Osteocyte (in vitro differentiated cells): ENCODE measurements around the gene MAPRE2. TPM values are rescaled to one million over a fixed set of nuclear protein-coding genes. Genes with fewer than 3 reads are reported as not detected.

Experiments used
- DNase-seq: peaks from one replicate; pipeline ENCODE4 v3.0.0; 2021; ENCODE audit warnings: mixed read lengths; ENCODE audit not compliant: unreplicated experiment; ENCODE audit errors: extremely low spot score
- H3K27ac Mint-ChIP-seq: one replicate; pipeline ENCODE4 v1.8.0; 2021; ENCODE audit warnings: mild to moderate bottlenecking, mixed read lengths; ENCODE audit not compliant: unreplicated experiment
- H3K27me3 Mint-ChIP-seq: one replicate; pipeline ENCODE4 v1.8.0; 2021; ENCODE audit warnings: mixed read lengths; ENCODE audit not compliant: unreplicated experiment
- H3K36me3 Mint-ChIP-seq: one replicate; pipeline ENCODE4 v1.8.0; 2021; ENCODE audit warnings: mixed read lengths; ENCODE audit not compliant: unreplicated experiment
- H3K4me1 Mint-ChIP-seq: one replicate; pipeline ENCODE4 v1.8.0; 2021; ENCODE audit warnings: mixed read lengths; ENCODE audit not compliant: unreplicated experiment
- H3K4me3 Mint-ChIP-seq: one replicate; pipeline ENCODE4 v1.8.0; 2021; ENCODE audit warnings: mild to moderate bottlenecking, moderate library complexity, mixed read lengths; ENCODE audit not compliant: unreplicated experiment
- H3K9me3 Mint-ChIP-seq: one replicate; pipeline ENCODE4 v1.8.0; 2021; ENCODE audit warnings: mixed read lengths; ENCODE audit not compliant: unreplicated experiment
- total RNA-seq: library from RNA; stranded (reverse); gene quantifications from 2 replicates; pipeline ENCODE4 v1.2.1, GENCODE V29; 2021
- TF ChIP-seq, protein P1 (sequence below): fragments of 200-600 bp; sonication (generic); IDR thresholded peaks from 2 replicates; pipeline ENCODE4 v1.5.0; 2021; ENCODE audit warnings: antibody characterized with exemption, mild to moderate bottlenecking, moderate library complexity

Gene MAPRE2
- total RNA-seq, 1 donor from 2014 or later: 50.0 TPM

DNA sequence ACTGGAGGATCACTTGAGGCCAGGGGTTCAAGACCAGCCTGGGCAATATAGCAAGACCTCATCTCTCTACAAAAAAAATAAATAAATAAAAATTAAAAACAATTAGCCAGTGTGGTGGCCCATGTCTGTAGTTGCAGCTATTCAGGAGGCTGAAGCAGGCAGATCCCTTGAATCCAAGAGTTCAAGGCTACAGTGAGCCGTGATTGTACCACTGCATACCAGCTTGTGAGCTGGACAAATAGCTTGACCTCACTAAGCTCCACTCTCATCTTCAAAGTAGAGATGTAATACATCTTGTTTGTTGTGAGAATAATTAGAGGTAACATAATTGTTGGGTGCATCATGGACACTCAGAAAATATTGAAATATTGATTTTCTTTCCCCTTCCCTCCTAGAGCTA, 31.1 kb upstream of the MAPRE2 start:
- Mint-ChIP-seq H3K9me3 (no peaks in the 10 kb centered on the region), H3K4me1 (no peaks in the 10 kb centered on the region), H3K4me3 (no peak overlapping the region), H3K27ac (no peak overlapping the region), H3K27me3 (no peaks in the 10 kb centered on the region), H3K36me3 (no peaks in the 10 kb centered on the region)
- DNase-seq: no peak
- TF ChIP-seq, protein P1, sequence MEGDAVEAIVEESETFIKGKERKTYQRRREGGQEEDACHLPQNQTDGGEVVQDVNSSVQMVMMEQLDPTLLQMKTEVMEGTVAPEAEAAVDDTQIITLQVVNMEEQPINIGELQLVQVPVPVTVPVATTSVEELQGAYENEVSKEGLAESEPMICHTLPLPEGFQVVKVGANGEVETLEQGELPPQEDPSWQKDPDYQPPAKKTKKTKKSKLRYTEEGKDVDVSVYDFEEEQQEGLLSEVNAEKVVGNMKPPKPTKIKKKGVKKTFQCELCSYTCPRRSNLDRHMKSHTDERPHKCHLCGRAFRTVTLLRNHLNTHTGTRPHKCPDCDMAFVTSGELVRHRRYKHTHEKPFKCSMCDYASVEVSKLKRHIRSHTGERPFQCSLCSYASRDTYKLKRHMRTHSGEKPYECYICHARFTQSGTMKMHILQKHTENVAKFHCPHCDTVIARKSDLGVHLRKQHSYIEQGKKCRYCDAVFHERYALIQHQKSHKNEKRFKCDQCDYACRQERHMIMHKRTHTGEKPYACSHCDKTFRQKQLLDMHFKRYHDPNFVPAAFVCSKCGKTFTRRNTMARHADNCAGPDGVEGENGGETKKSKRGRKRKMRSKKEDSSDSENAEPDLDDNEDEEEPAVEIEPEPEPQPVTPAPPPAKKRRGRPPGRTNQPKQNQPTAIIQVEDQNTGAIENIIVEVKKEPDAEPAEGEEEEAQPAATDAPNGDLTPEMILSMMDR: no peak

DNA sequence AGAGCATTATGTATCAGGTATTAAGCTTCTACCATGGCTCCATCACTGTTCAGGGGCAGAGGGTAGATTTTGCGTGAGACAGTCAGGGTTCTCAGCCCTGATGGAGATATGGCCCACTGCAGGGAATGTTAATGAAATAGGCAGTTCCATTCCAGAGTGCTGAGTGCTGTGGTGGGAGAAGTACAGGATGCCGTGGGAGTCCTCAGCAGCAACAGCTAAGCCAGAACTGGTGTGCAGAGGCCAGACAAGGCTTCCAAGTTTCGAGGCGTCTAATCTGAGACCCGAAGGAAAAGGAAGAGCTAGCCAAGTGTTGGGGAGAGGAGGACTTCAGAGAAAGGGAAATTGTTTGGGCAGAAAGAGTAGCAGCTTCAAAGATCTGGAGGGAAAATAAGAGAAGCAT, 30.2 kb upstream of the MAPRE2 start:
- Mint-ChIP-seq H3K27me3 (no peaks in the 10 kb centered on the region), H3K9me3 (no peaks in the 10 kb centered on the region), H3K36me3 (no peaks in the 10 kb centered on the region), H3K27ac (no peak overlapping the region), H3K4me3 (no peak overlapping the region), H3K4me1 (no peaks in the 10 kb centered on the region)
- TF ChIP-seq, protein P1: no peak
- no peak for DNase-seq

DNA sequence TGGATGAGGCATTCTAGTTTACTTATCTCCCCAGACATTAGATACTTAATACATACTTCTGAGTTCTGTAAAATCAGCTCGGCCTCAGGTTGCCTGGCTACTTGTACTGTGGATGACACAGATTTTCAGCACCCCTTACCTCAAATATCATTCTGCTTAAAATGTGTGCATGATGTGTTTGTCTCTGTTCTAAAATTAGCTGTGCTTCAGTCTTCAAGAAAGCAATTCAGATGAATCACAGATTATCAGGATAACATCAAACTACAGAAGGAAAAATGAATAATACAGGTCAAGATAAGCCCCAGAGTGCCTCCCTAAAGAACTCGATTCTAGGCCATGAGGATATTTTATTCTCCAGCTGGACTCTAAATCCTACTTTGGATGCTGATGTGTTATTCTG, 21.3 kb upstream of the MAPRE2 start:
- Mint-ChIP-seq H3K36me3 (no peaks in the 10 kb centered on the region), H3K4me3 (no peak overlapping the region), H3K27me3 (no peaks in the 10 kb centered on the region), H3K9me3 (no peaks in the 10 kb centered on the region), H3K4me1 (peaks cover 8% of the 10 kb centered on the region), H3K27ac (no peak overlapping the region)
- TF ChIP-seq, protein P1: no peak
- DNase-seq: no peak

DNA sequence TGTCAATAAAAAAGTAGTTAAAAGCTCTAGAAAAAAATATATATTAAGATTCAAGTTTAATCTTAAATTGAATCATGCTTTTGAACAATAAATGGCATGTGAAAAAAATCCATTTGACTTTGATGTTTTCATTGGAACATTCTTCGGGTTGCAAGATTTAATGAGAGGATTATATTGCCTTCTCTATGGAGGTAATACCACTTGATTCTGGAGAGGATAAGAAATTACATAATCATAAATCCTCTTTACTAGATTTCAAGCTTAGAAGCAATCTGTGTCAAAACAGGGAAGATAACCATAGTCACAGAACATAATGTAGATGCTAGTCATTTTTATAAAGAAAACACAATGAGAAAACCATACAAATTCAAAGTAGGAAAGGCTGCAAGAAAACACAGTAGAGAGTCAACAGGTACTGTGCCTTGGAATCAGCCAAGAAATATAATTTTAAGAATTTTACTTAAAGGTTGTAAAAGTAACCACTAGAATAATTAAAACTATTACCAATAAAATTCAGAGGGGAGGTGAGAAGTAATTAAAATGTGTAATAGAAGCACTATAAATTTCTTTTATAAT, 18.7 kb upstream of the MAPRE2 start:
- Mint-ChIP-seq H3K4me1 (peaks cover 8% of the 10 kb centered on the region), H3K27me3 (no peaks in the 10 kb centered on the region), H3K27ac (no peak overlapping the region), H3K4me3 (no peak overlapping the region), H3K36me3 (no peaks in the 10 kb centered on the region), H3K9me3 (no peaks in the 10 kb centered on the region)
- no peak for DNase-seq
- TF ChIP-seq, protein P1: no peak

DNA sequence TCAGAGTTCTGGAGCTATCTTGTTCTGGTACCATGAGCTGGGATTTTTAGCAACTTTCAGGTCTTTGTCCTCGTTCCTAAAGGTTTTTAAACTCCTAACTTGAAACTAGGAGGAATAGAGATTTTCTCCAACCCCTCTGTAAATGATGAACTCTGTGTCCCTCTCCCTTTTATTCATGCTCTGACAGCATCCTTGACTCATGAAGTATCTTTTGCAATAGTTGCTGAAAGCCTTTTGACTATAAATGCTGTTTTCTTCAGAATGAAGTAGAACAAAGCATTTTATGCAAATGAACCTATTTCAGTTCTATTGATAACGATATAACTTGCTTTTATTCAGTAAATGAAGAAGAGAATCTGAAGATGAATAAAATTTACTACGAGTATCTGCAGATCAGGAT, 17.0 kb upstream of the MAPRE2 start:
- Mint-ChIP-seq H3K36me3 (no peaks in the 10 kb centered on the region), H3K27me3 (no peaks in the 10 kb centered on the region), H3K4me3 (no peak overlapping the region), H3K4me1 (peaks cover 5% of the 10 kb centered on the region), H3K27ac (no peak overlapping the region), H3K9me3 (no peaks in the 10 kb centered on the region)
- DNase-seq: no peak
- TF ChIP-seq, protein P1: no peak
